H9 (cell line): ENCODE results near the gene TPM3. TPM values are rescaled to one million over a fixed set of nuclear protein-coding genes. Genes with fewer than 3 reads are reported as not detected.
A peak's percentile ranks its signal among the peaks of the same experiment; 100 is the strongest.

Experiments
- DNase-seq: peaks from one replicate; pipeline ENCODE4 v3.0.0-alpha.2; 2017
- H2AFZ ChIP-seq: one replicate; pipeline ENCODE4 v1.6.1; 2013; ENCODE audit warnings: mild to moderate bottlenecking, low read length, control low read depth, moderate library complexity
- H2AK5ac ChIP-seq: 2 replicates; pipeline ENCODE4 v1.6.1; 2013; ENCODE audit warnings: low read length, control low read depth, mixed read lengths; ENCODE audit not compliant: insufficient read length
- H2BK120ac ChIP-seq: one replicate; pipeline ENCODE4 v1.6.1; 2013; ENCODE audit warnings: low read depth, mild to moderate bottlenecking, low read length, control low read depth, inconsistent platforms; ENCODE audit not compliant: poor library complexity, severe bottlenecking
- H2BK12ac ChIP-seq: 2 replicates; pipeline ENCODE4 v1.6.1; 2013; ENCODE audit warnings: low read length, control low read depth, mixed read lengths, low read depth; ENCODE audit not compliant: insufficient read length
- H2BK15ac ChIP-seq: 2 replicates; pipeline ENCODE4 v1.6.1; 2013; ENCODE audit warnings: low read depth, low read length, control low read depth
- H2BK20ac ChIP-seq: one replicate; pipeline ENCODE4 v1.6.1; 2013; ENCODE audit warnings: low read depth, mild to moderate bottlenecking, low read length, control low read depth, inconsistent platforms; ENCODE audit not compliant: poor library complexity, severe bottlenecking
- H2BK5ac ChIP-seq: 2 replicates; pipeline ENCODE4 v1.6.1; 2013; ENCODE audit warnings: low read length, control low read depth, mixed read lengths; ENCODE audit not compliant: insufficient read length
- H3K14ac ChIP-seq: 2 replicates; pipeline ENCODE4 v1.6.1; 2013; ENCODE audit warnings: low read length, control low read depth; ENCODE audit not compliant: insufficient read depth
- H3K18ac ChIP-seq: 2 replicates; pipeline ENCODE4 v1.6.1; 2013; ENCODE audit warnings: low read depth, mild to moderate bottlenecking, mixed read lengths, low read length, control low read depth; ENCODE audit not compliant: insufficient read length
- H3K23ac ChIP-seq: 2 replicates; pipeline ENCODE4 v1.6.1; 2013; ENCODE audit warnings: low read length, control low read depth, mixed read lengths, low read depth; ENCODE audit not compliant: insufficient read length
- H3K23me2 ChIP-seq: 2 replicates; pipeline ENCODE4 v1.6.1; 2013; ENCODE audit warnings: low read depth, mild to moderate bottlenecking, mixed read lengths, low read length, control low read depth; ENCODE audit not compliant: insufficient read length, poor library complexity, severe bottlenecking
- H3K27ac ChIP-seq: 2 replicates; pipeline ENCODE4 v1.5.1; 2013; ENCODE audit warnings: low read length, control low read depth, mixed read lengths, low read depth; ENCODE audit not compliant: insufficient read length
- H3K27me3 ChIP-seq: 2 replicates; pipeline ENCODE4 v1.6.1; 2013; ENCODE audit warnings: low read length, control low read depth, inconsistent platforms; ENCODE audit not compliant: insufficient read depth
- H3K4ac ChIP-seq: 2 replicates; pipeline ENCODE4 v1.6.1; 2013; ENCODE audit warnings: low read depth, mild to moderate bottlenecking, control low read depth, inconsistent platforms, low read length, moderate library complexity
- H3K4me1 ChIP-seq: 2 replicates; pipeline ENCODE4 v1.6.1; 2013; ENCODE audit warnings: low read length, control low read depth, inconsistent platforms; ENCODE audit not compliant: insufficient read depth
- H3K4me2 ChIP-seq: 2 replicates; pipeline ENCODE4 v1.6.1; 2013; ENCODE audit warnings: low read length, control low read depth, mixed read lengths; ENCODE audit not compliant: insufficient read length, insufficient read depth
- H3K56ac ChIP-seq: 2 replicates; pipeline ENCODE4 v1.6.1; 2013; ENCODE audit warnings: low read depth, mild to moderate bottlenecking, mixed read lengths, low read length, control low read depth; ENCODE audit not compliant: insufficient read length
- H3K79me1 ChIP-seq: 2 replicates; pipeline ENCODE4 v1.6.1; 2013; ENCODE audit warnings: low read depth, mild to moderate bottlenecking, moderate library complexity, low read length, control low read depth, inconsistent platforms; ENCODE audit not compliant: insufficient read depth, poor library complexity, severe bottlenecking
- H3K79me2 ChIP-seq: 2 replicates; pipeline ENCODE4 v1.6.1; 2013; ENCODE audit warnings: low read length, control low read depth, inconsistent platforms; ENCODE audit not compliant: insufficient read depth
- H3K9ac ChIP-seq: 2 replicates; pipeline ENCODE4 v1.6.1; 2013; ENCODE audit warnings: low read length, control low read depth, mixed read lengths; ENCODE audit not compliant: insufficient read length; ENCODE audit errors: extremely low read depth
- H3K9me3 ChIP-seq: one replicate; pipeline ENCODE4 v1.6.1; 2013; ENCODE audit warnings: low read depth, low read length, inconsistent platforms; ENCODE audit not compliant: control insufficient read depth
- H3T11ph ChIP-seq: one replicate; pipeline ENCODE4 v1.6.1; 2013; ENCODE audit warnings: mild to moderate bottlenecking, low read length, control low read depth, inconsistent platforms
- H4K20me1 ChIP-seq: one replicate; pipeline ENCODE4 v1.6.1; 2013; ENCODE audit not compliant: control insufficient read depth, insufficient read length, insufficient read depth
- H4K5ac ChIP-seq: 2 replicates; pipeline ENCODE4 v1.6.1; 2013; ENCODE audit warnings: low read depth, mild to moderate bottlenecking, mixed read lengths, low read length, control low read depth; ENCODE audit not compliant: insufficient read length
- H4K8ac ChIP-seq: replicated peaks from 2 replicates; pipeline ENCODE4 v1.6.1; 2013; ENCODE audit warnings: low read length, control low read depth, mixed read lengths, low read depth; ENCODE audit not compliant: insufficient read length
- H4K91ac ChIP-seq: 2 replicates; pipeline ENCODE4 v1.6.1; 2013; ENCODE audit warnings: low read depth, mild to moderate bottlenecking, moderate library complexity, mixed read lengths, low read length, control low read depth; ENCODE audit not compliant: insufficient read length
- H3K27ac Mint-ChIP-seq, 3 experiments: 2 replicates in 2 of 3; 3 replicates in 1 of 3; pipeline ENCODE4 v1.8.0; 2020 to 2021; ENCODE audit warnings: mixed read lengths in 3 of 3, mild to moderate bottlenecking in 1 of 3, moderate library complexity in 1 of 3
- H3K27me3 Mint-ChIP-seq: 2 replicates; pipeline ENCODE4 v1.8.0; 2021; ENCODE audit warnings: low read depth, mild to moderate bottlenecking, moderate library complexity, mixed read lengths
- H3K36me3 Mint-ChIP-seq, 3 experiments: 2 replicates in 2 of 3; 3 replicates in 1 of 3; pipeline ENCODE4 v1.8.0; 2020 to 2021; ENCODE audit warnings: low read depth in 3 of 3, mixed read lengths in 3 of 3; ENCODE audit not compliant: insufficient read depth in 1 of 3
- H3K4me1 Mint-ChIP-seq, 2 experiments: 2 replicates each; pipeline ENCODE4 v1.8.0; 2020; ENCODE audit warnings: mixed read lengths in 2 of 2
- H3K4me3 Mint-ChIP-seq, 2 experiments: 2 replicates in 1 of 2; 3 replicates in 1 of 2; pipeline ENCODE4 v1.8.0; 2020 to 2021; ENCODE audit warnings: mild to moderate bottlenecking in 2 of 2, mixed read lengths in 2 of 2, moderate library complexity in 1 of 2
- H3K9me3 Mint-ChIP-seq, 2 experiments: 2 replicates in 1 of 2; 3 replicates in 1 of 2; pipeline ENCODE4 v1.8.0; 2020; ENCODE audit warnings: mild to moderate bottlenecking in 2 of 2, mixed read lengths in 2 of 2, moderate library complexity in 1 of 2
- WGBS: extraction: QIAGEN DNeasy Blood & Tissue Kit; methylation state at CpG from one replicate; pipeline ENCODE4 v1.1.7; 2013; ENCODE audit warnings: missing lambda C conversion rate, low lambda C conversion rate, mixed read lengths; ENCODE audit not compliant: insufficient read length; ENCODE audit errors: extremely low coverage; 5-methylcytosine and 5-hydroxymethylcytosine counted together
- total RNA-seq: library from RNA; stranded (reverse); gene quantifications from 2 replicates; pipeline ENCODE4 v1.2.1, GENCODE V29; 2021
- TF ChIP-seq, protein P1 (sequence below): fragments of 200-600 bp; sonication (generic); conservative IDR thresholded peaks from 3 replicates; pipeline ENCODE4 v1.8.0; 2021; ENCODE audit warnings: antibody characterized with exemption, mild to moderate bottlenecking

The TPM3 gene
- total RNA-seq, 1 experiment from 2014 or later = 508 TPM

GRCh38 chr1:154237880-154238506 is 46.1 kb upstream of the TPM3 start:
- H2AK5ac ChIP-seq = no peak overlapping the region
- no peak for DNase-seq
- no peak overlapping the region for H4K8ac ChIP-seq
- H3K27me3 ChIP-seq = no peaks in the 10 kb centered on the region
- no peaks in the 10 kb centered on the region for H3K27me3 Mint-ChIP-seq
- no peak overlapping the region for H3K4me3 Mint-ChIP-seq
- H3K56ac ChIP-seq = no peak overlapping the region
- H2BK12ac ChIP-seq = no peak overlapping the region
- no peak overlapping the region for H3K23ac ChIP-seq
- H2BK5ac ChIP-seq = no peak overlapping the region
- peaks cover 5% of the 10 kb centered on the region for H3K79me1 ChIP-seq
- no peak overlapping the region for H3K9ac ChIP-seq
- no peak overlapping the region for H3K18ac ChIP-seq
- H2AFZ ChIP-seq = no peak overlapping the region
- peaks cover 57 to 90% (median 90%) of the 10 kb centered on the region in 3 experiments; a peak in 6 of 7 replicates for H3K36me3 Mint-ChIP-seq
- no peak overlapping the region for H2BK20ac ChIP-seq
- TF ChIP-seq, protein P1, sequence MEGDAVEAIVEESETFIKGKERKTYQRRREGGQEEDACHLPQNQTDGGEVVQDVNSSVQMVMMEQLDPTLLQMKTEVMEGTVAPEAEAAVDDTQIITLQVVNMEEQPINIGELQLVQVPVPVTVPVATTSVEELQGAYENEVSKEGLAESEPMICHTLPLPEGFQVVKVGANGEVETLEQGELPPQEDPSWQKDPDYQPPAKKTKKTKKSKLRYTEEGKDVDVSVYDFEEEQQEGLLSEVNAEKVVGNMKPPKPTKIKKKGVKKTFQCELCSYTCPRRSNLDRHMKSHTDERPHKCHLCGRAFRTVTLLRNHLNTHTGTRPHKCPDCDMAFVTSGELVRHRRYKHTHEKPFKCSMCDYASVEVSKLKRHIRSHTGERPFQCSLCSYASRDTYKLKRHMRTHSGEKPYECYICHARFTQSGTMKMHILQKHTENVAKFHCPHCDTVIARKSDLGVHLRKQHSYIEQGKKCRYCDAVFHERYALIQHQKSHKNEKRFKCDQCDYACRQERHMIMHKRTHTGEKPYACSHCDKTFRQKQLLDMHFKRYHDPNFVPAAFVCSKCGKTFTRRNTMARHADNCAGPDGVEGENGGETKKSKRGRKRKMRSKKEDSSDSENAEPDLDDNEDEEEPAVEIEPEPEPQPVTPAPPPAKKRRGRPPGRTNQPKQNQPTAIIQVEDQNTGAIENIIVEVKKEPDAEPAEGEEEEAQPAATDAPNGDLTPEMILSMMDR = no peak
- H3K4ac ChIP-seq = no peak overlapping the region
- H4K91ac ChIP-seq = no peak overlapping the region
- H3K9me3 Mint-ChIP-seq = no peaks in the 10 kb centered on the region
- H4K5ac ChIP-seq = no peak overlapping the region
- H4K20me1 ChIP-seq = no peaks in the 10 kb centered on the region
- WGBS = no CpG with 5 or more reads among the region's 6 CpGs
- H3K14ac ChIP-seq = no peak overlapping the region
- peaks cover 6% of the 10 kb centered on the region; the same call in 1 of the 2 replicates for H3K79me2 ChIP-seq
- H3T11ph ChIP-seq = no peak overlapping the region
- H3K27ac Mint-ChIP-seq = peak overlapping the region in 1 of 3 experiments; percentile 34; a peak in 1 of 7 replicates
- H2BK15ac ChIP-seq = no peak overlapping the region
- no peaks in the 10 kb centered on the region; the same call in 1 of the 2 replicates for H3K4me1 ChIP-seq
- no peaks in the 10 kb centered on the region for H3K4me1 Mint-ChIP-seq
- H3K23me2 ChIP-seq = no peaks in the 10 kb centered on the region
- no peak overlapping the region for H3K27ac ChIP-seq
- H3K9me3 ChIP-seq = no peaks in the 10 kb centered on the region
- no peak overlapping the region for H3K4me2 ChIP-seq
- H2BK120ac ChIP-seq = no peak overlapping the region
